DND-41 (cell line): ENCODE data around the gene ORC5.

Experiments used
- CTCF ChIP-seq: IDR thresholded peaks from 2 replicates; pipeline ENCODE4 v1.5.1; 2012; ENCODE audit warnings: borderline replicate concordance, low read length, moderate library complexity, mild to moderate bottlenecking; ENCODE audit not compliant: poor library complexity, severe bottlenecking; ENCODE audit errors: extremely low read depth
- EZH2 ChIP-seq: IDR thresholded peaks from 3 replicates; pipeline ENCODE4 v1.6.1; 2012; ENCODE audit warnings: borderline replicate concordance, low read depth, mild to moderate bottlenecking, moderate library complexity, low read length, inconsistent platforms; ENCODE audit not compliant: severe bottlenecking

DNA sequence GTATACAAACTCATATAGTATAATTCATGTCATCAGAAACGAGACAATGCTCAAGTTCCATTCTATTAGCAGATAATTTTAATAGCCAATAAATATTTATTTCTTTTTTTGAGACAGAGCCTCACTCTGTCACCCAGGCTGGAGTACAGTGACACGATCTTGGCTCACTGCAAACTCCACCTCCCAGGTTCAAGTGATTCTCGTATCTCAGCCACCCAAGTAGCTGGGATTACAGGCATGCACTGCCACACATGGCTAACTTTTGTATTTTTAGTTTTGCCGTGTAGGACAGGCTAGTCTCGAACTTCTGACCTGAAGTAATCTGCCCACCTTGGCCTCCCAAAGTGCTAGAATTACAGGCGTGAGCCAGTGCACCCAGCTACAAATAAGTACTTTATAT lies 45.7 kb downstream of the ORC5 start:
- TF ChIP-seq CTCF (no peak), EZH2 (no peak)
